GM12892 (cell line): ENCODE results near the gene FGF2.

Experiments used
- POLR2A ChIP-seq: IDR thresholded peaks from 2 replicates; pipeline ENCODE4 v1.6.1; 2011; ENCODE audit warnings: low read depth, low read length, control low read depth
- POLR2AphosphoS5 ChIP-seq: IDR thresholded peaks from 2 replicates; pipeline ENCODE4 v1.6.1; 2011; ENCODE audit warnings: low read depth, low read length, control low read depth
- TAF1 ChIP-seq: IDR thresholded peaks from 2 replicates; pipeline ENCODE4 v1.6.1; 2011; ENCODE audit warnings: low read depth, mild to moderate bottlenecking, control low read depth, low read length, borderline replicate concordance

DNA sequence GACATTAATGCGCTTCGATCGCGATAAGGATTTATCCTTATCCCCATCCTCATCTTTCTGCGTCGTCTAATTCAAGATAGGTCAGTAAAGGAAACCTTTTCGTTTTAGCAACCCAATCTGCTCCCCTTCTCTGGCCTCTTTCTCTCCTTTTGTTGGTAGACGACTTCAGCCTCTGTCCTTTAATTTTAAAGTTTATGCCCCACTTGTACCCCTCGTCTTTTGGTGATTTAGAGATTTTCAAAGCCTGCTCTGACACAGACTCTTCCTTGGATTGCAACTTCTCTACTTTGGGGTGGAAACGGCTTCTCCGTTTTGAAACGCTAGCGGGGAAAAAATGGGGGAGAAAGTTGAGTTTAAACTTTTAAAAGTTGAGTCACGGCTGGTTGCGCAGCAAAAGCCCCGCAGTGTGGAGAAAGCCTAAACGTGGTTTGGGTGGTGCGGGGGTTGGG lies 528 bp upstream of the FGF2 start:
- TF ChIP-seq POLR2AphosphoS5 (no peak), POLR2A (no peak), TAF1 (no peak)
